ENCODE measurements around the gene ILF2. TPM values are rescaled to one million over a fixed set of nuclear protein-coding genes. Genes with fewer than 3 reads are reported as not detected.
"Not testable (repeated sequence)": the region's sequence is repeated elsewhere in the genome, so short reads cannot be mapped to it uniquely, and the experiment has no call there.

The ILF2 gene
- 73.5 TPM for total RNA-seq

GRCh38 chr1:153670859-153671627 lies at the start of gene ILF2:
ILF2 (minus strand) TSS chr1:153670993; CDS start chr1:153670922, 71 bp downstream.
- intact Hi-C loops (cut with DNase I), result no loop called here
- ATAC-seq (peak; percentile 98), DNase-seq (ENCODE audit: low spot score) (peak; percentile 98)

- DNase-seq (ENCODE audit: low spot score) (no peak), ATAC-seq (no peak)
- intact Hi-C loops (cut with DNase I), result loop anchor here (5.0 kb wide), 1 partner anchor 490 kb away; no protein-coding TSS in a partner anchor
These were observed 46.5 kb upstream of the ILF2 start for GRCh38 chr1:153717330-153717729.

- DNase-seq (ENCODE audit: low spot score); ATAC-seq: not testable (repeated sequence)
- intact Hi-C loops (cut with DNase I), result loop anchor here (5.0 kb wide), 1 partner anchor 489 kb away; no protein-coding TSS in a partner anchor
These were observed 45.4 kb upstream of the ILF2 start for GRCh38 chr1:153716211-153716610.

GRCh38 chr1:153711026-153711425 lies 40.2 kb upstream of the ILF2 start:
- DNase-seq (ENCODE audit: low spot score), result no peak
- ATAC-seq, result no peak
- intact Hi-C loops (cut with DNase I), result no loop called here

- no peak for DNase-seq (ENCODE audit: low spot score)
- intact Hi-C loops (cut with DNase I), result no loop called here
These were observed 34.7 kb upstream of the ILF2 start for GRCh38 chr1:153705484-153705883.

GRCh38 chr1:153699768-153700167 lies 29.0 kb upstream of the ILF2 start:
- no peak for DNase-seq (ENCODE audit: low spot score)
- intact Hi-C loops (cut with DNase I), result no loop called here
- ATAC-seq, result no peak

More at GRCh38 chr1:153705484-153705883, 34.7 kb upstream of the ILF2 start:
- no peak for ATAC-seq

GRCh38 chr1:153698923-153699714 lies 28.3 kb upstream of the ILF2 start:
- intact Hi-C loops (cut with DNase I), result no loop called here
- peak; percentile 27 for ATAC-seq
- no peak for DNase-seq (ENCODE audit: low spot score)

- DNase-seq (ENCODE audit: low spot score) (peak; percentile 80), ATAC-seq (peak; percentile 77)
- intact Hi-C loops (cut with DNase I), result no loop called here
These were observed 27.5 kb upstream of the ILF2 start for GRCh38 chr1:153698020-153698922.

GRCh38 chr1:153697191-153698019 lies 26.6 kb upstream of the ILF2 start:
- peak; percentile 61 for DNase-seq (ENCODE audit: low spot score)
- intact Hi-C loops (cut with DNase I), result no loop called here
- ATAC-seq, result peak; percentile 75

GRCh38 chr1:153696741-153697140 lies 25.9 kb upstream of the ILF2 start:
- no peak for ATAC-seq
- DNase-seq (ENCODE audit: low spot score), result no peak
- intact Hi-C loops (cut with DNase I), result no loop called here

GRCh38 chr1:153693466-153693865 lies 22.7 kb upstream of the ILF2 start:
- intact Hi-C loops (cut with DNase I), result no loop called here
- no peak for ATAC-seq
- no peak for DNase-seq (ENCODE audit: low spot score)

- intact Hi-C loops (cut with DNase I), result no loop called here
- ATAC-seq, result no peak
- DNase-seq (ENCODE audit: low spot score), result no peak
These were observed 18.0 kb upstream of the ILF2 start for GRCh38 chr1:153688736-153689328.

GRCh38 chr1:153688276-153688675 lies 17.5 kb upstream of the ILF2 start:
- no peak for DNase-seq (ENCODE audit: low spot score)
- ATAC-seq, result no peak
- intact Hi-C loops (cut with DNase I), result no loop called here

- ATAC-seq, result no peak
- intact Hi-C loops (cut with DNase I), result no loop called here
- DNase-seq (ENCODE audit: low spot score), result no peak
These were observed 16.7 kb upstream of the ILF2 start for GRCh38 chr1:153687346-153688125.

GRCh38 chr1:153685544-153686340 lies 14.9 kb upstream of the ILF2 start:
- DNase-seq (ENCODE audit: low spot score), result no peak
- intact Hi-C loops (cut with DNase I), result no loop called here
- no peak for ATAC-seq

GRCh38 chr1:153684892-153685291 lies 14.1 kb upstream of the ILF2 start:
- ATAC-seq (no peak), DNase-seq (ENCODE audit: low spot score) (no peak)
- intact Hi-C loops (cut with DNase I), result no loop called here
